Upper lobe of right lung (tissue), 1 donor: ENCODE results near the gene BHMT. TPM values are rescaled to one million over a fixed set of nuclear protein-coding genes. Genes with fewer than 3 reads are reported as not detected.

Experiments
- ATAC-seq: fragments of 200-7000 bp; cut with Tn5 transposase; one replicate; pipeline ENCODE4 v1.9.1; 2020; ENCODE audit warnings: mild to moderate bottlenecking, moderate library complexity
- DNase-seq: peaks from one replicate; pipeline ENCODE4 v3.0.0-alpha.2; 2020
- H3K27ac ChIP-seq: fragments of 200-600 bp; one replicate; pipeline ENCODE4 v1.8.0; 2022
- H3K27me3 ChIP-seq: fragments of 200-600 bp; one replicate; pipeline ENCODE4 v1.8.0; 2022; ENCODE audit warnings: mild to moderate bottlenecking
- H3K36me3 ChIP-seq: fragments of 200-600 bp; one replicate; pipeline ENCODE4 v1.8.0; 2022
- H3K4me1 ChIP-seq: fragments of 200-600 bp; one replicate; pipeline ENCODE4 v1.8.0; 2022
- H3K4me3 ChIP-seq: fragments of 200-600 bp; one replicate; pipeline ENCODE4 v1.8.0; 2022; ENCODE audit warnings: mild to moderate bottlenecking
- H3K9me3 ChIP-seq: fragments of 200-600 bp; one replicate; pipeline ENCODE4 v1.8.0; 2022
- intact Hi-C: fragments of 100-400 bp; cut with DNase I; formaldehyde crosslinking; loops from one replicate; pipeline ENCODE4 v1.11.0; 2022
- total RNA-seq: library from RNA; stranded (reverse); fragmentation: NEBNext Ultra II Directional; extraction: Animal tissue kit (Norgen Biotek cat#: 25700); gene quantifications from one replicate; pipeline ENCODE4 v1.2.1, GENCODE V29; 2021
- TF ChIP-seq, protein P1 (sequence below): fragments of 200-600 bp; IDR thresholded peaks from one replicate; pipeline ENCODE4 v1.8.0; 2022; ENCODE audit warnings: antibody characterized with exemption
- donor health status: DM: no; HTN: yes; CAD: no; lungs with severe emphysema.

BHMT gene
- total RNA-seq, 1 donor from 2014 or later: not detected

DNA sequence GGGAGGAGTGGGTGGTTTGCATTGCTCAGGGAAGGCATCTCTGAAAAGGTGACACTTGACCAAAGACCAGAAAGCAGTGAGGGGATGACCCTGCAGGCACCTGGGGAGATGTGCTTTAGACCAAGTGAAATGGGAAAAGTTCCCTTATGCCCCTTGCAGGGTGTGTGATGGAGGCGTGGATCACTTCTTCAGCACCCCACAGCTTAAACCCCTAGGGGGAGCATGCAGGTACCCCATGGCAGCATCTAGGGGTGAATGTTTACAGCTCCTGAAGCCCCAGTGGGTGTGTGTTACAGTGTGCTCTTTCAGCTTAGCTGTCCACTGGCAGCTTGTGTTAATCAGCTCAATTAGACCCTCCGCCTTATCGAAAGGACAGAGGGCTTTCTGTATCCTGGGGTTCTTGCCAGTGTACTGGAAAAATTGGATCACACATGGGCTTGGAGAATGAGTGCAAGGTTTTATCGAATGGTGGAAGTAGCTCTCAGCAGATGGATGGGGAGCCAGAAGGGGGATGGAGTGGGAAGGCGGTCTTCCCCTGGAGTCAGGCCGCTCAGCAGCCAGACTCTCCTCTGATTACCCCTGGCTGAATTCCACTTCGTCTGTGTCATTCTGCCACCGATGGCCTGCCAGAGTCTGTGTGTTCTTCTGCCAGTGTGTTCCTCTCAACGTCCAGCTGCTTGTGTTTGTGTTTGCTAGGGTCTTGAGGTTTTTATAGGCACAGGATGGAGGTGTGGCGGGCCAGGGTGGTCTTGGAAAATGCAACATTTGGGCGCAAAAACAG is 35.8 kb upstream of the BHMT start:
- DNase-seq (no peak), ATAC-seq (no peak)
- intact Hi-C loops: no loop called here
- TF ChIP-seq, protein P1, sequence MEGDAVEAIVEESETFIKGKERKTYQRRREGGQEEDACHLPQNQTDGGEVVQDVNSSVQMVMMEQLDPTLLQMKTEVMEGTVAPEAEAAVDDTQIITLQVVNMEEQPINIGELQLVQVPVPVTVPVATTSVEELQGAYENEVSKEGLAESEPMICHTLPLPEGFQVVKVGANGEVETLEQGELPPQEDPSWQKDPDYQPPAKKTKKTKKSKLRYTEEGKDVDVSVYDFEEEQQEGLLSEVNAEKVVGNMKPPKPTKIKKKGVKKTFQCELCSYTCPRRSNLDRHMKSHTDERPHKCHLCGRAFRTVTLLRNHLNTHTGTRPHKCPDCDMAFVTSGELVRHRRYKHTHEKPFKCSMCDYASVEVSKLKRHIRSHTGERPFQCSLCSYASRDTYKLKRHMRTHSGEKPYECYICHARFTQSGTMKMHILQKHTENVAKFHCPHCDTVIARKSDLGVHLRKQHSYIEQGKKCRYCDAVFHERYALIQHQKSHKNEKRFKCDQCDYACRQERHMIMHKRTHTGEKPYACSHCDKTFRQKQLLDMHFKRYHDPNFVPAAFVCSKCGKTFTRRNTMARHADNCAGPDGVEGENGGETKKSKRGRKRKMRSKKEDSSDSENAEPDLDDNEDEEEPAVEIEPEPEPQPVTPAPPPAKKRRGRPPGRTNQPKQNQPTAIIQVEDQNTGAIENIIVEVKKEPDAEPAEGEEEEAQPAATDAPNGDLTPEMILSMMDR: no peak
- Histone ChIP-seq H3K27me3 (no peaks in the 10 kb centered on the region), H3K36me3 (no peaks in the 10 kb centered on the region), H3K4me1 (no peaks in the 10 kb centered on the region), H3K27ac (no peak overlapping the region), H3K9me3 (peaks cover 6% of the 10 kb centered on the region), H3K4me3 (no peak overlapping the region)

DNA sequence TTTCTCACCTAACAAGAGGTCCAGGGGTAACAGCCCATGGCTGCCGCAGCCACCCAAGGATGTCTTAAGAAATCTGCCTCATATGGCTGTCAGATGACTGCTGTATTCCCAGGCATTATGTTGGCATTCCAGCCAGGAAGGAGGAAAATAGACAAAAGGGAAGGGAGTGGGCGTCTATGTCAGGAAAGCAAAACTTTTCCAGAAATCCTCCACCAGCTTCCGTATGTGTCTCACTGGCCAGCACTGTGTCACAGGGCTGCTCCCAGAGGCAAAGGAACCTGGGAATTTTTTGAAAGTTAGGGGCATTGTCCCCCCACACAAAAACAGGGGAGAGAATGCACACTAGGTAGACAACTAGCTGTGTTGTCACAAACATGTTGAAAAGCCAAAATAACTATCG is 34.8 kb upstream of the BHMT start:
- intact Hi-C loops: no loop called here
- no peak overlapping the region for H3K27ac ChIP-seq
- peaks cover 6% of the 10 kb centered on the region for H3K9me3 ChIP-seq
- H3K4me1 ChIP-seq: no peaks in the 10 kb centered on the region
- no peak for DNase-seq
- ATAC-seq: no peak
- H3K36me3 ChIP-seq: no peaks in the 10 kb centered on the region
- H3K27me3 ChIP-seq: no peaks in the 10 kb centered on the region
- H3K4me3 ChIP-seq: no peak overlapping the region
- TF ChIP-seq, protein P1: no peak

DNA sequence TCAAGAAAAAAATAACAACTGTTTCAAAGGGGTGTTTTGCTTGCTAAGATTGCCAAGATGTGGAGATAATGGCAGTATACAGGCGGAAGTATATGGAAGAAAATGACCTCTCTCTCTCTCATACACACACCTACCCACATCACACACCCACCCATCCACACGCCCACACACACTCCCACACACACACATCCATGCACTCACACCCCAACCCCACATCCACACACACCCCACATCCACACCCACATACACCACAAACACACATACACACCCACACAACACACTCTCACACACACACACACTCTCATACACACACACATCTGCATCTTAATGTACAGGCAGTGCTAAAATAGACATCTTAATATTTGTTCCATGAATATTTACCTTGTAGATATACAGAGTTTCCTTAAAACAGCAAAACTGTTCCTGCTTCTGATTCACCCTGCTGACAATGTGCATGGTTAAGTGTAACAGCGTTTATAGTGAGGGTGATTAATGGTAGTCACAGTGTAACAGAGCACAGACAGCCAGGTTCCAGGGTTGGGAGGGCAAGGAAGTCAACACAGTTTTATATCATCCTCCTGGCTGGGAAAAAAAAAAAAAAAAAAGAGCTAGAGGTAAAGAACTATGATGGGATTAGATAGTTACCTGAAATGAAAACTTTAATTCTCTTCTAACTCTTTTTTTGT is 33.8 kb upstream of the BHMT start:
- no peak overlapping the region for H3K4me3 ChIP-seq
- peak; percentile 20 for ATAC-seq
- H3K4me1 ChIP-seq: no peaks in the 10 kb centered on the region
- H3K27me3 ChIP-seq: no peaks in the 10 kb centered on the region
- H3K27ac ChIP-seq: no peak overlapping the region
- TF ChIP-seq, protein P1: no peak
- H3K9me3 ChIP-seq: peaks cover 6% of the 10 kb centered on the region
- H3K36me3 ChIP-seq: no peaks in the 10 kb centered on the region
- DNase-seq: no peak
- intact Hi-C loops: no loop called here

DNA sequence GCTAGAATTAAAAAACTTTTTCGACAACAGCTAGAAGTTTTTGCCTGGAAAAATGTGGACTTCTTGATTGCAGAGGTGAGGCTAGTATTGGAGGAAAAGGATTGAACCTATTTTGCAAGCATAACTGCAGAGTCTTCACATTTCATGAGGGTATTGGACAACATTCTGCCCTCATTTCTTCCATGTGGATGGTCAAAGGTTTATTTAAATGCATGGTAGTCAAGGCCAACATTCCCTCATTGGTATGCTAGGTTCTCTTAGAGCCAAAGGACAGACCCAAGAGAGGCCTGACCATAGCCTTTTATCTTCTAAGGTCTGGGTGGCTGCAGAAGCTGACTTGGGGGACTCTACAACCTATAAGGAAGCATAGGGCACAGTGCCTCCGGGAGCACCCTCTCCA is 30.8 kb upstream of the BHMT start:
- Histone ChIP-seq H3K4me1 (no peaks in the 10 kb centered on the region), H3K27ac (no peak overlapping the region), H3K27me3 (no peaks in the 10 kb centered on the region), H3K9me3 (no peaks in the 10 kb centered on the region), H3K36me3 (no peaks in the 10 kb centered on the region), H3K4me3 (no peak overlapping the region)
- DNase-seq: no peak
- no peak for ATAC-seq
- intact Hi-C loops: no loop called here
- TF ChIP-seq, protein P1: no peak

DNA sequence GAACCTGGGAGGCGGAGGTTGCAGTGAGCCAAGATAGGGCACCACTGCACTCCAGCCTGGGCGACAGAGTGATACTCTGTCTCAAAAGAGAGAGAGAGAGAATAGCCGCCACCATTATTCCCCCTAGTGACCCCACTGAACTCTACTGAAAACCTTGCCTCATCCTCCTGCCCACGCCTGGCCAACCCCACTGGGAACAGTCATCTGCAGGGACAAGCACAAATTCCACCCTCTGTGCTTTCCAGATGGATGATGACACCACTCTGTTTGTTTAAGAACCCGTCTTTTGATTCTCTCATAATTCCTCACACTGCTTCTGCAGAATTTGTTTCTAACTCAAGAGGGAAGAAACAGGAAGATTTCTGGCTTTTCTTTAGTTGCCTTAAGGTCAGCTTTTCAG is 29.8 kb upstream of the BHMT start:
- Histone ChIP-seq H3K27ac (no peak overlapping the region), H3K27me3 (no peaks in the 10 kb centered on the region), H3K4me1 (no peaks in the 10 kb centered on the region), H3K9me3 (no peaks in the 10 kb centered on the region), H3K4me3 (no peak overlapping the region), H3K36me3 (no peaks in the 10 kb centered on the region)
- TF ChIP-seq, protein P1: no peak
- no peak for DNase-seq
- ATAC-seq: no peak
- intact Hi-C loops: no loop called here
